ENCODE measurements around the gene CCDC92B. TPM values are rescaled to one million over a fixed set of nuclear protein-coding genes. Genes with fewer than 3 reads are reported as not detected.

Gene CCDC92B
- polyA plus RNA-seq, 1 experiment = 0.02 TPM

GRCh38 chr17:2755891-2756724 is 6.7 kb upstream of the CCDC92B start:
- CTCF ChIA-PET = no interaction called here
- H3K4me3 ChIP-seq (ENCODE audit: low read depth, low read length) = no peak overlapping the region; the same call in 1 of the 2 replicates
- no peaks in the 10 kb centered on the region for H3K36me3 ChIP-seq (ENCODE audit: control insufficient read depth, insufficient read depth, low read length)
- H3K27me3 ChIP-seq (ENCODE audit: control insufficient read depth, insufficient read depth, low read length) = peaks cover 16% of the 10 kb centered on the region
- DNase-seq (ENCODE audit: low read depth) = no peak
- POLR2A ChIA-PET = no interaction called here
- no peak for TF ChIP-seq CTCF (IDR thresholded peaks at IDR 0.05; ENCODE audit: insufficient read depth, low read depth, low read length)

GRCh38 chr17:2751491-2751890 is 2.0 kb upstream of the CCDC92B start:
- Histone ChIP-seq H3K27me3 (ENCODE audit: control insufficient read depth, insufficient read depth, low read length) (peaks cover 24% of the 10 kb centered on the region), H3K36me3 (ENCODE audit: control insufficient read depth, insufficient read depth, low read length) (no peaks in the 10 kb centered on the region), H3K4me3 (ENCODE audit: low read depth, low read length) (no peak overlapping the region)
- TF ChIP-seq CTCF (IDR thresholded peaks at IDR 0.05; ENCODE audit: insufficient read depth, low read depth, low read length) = no peak
- no peak for DNase-seq (ENCODE audit: low read depth)
- ChIA-PET POLR2A (no interaction called here), CTCF (interaction anchor here (0.9 kb wide), 1 partner anchor 18 kb away, joined by 3 read pairs; no protein-coding TSS in a partner anchor)

GRCh38 chr17:2750721-2751120 is 1.3 kb upstream of the CCDC92B start:
- CTCF ChIA-PET = interaction anchor here (0.9 kb wide), 1 partner anchor 17 kb away, joined by 3 read pairs; no protein-coding TSS in a partner anchor

GRCh38 chr17:2749784-2750181 is 331 bp upstream of the CCDC92B start:
- CTCF ChIA-PET = no interaction called here
- no peak for DNase-seq (ENCODE audit: low read depth)
- Histone ChIP-seq H3K4me3 (ENCODE audit: low read depth, low read length) (no peak overlapping the region), H3K36me3 (ENCODE audit: control insufficient read depth, insufficient read depth, low read length) (no peaks in the 10 kb centered on the region), H3K27me3 (ENCODE audit: control insufficient read depth, insufficient read depth, low read length) (peaks cover 17% of the 10 kb centered on the region)
- POLR2A ChIA-PET = no interaction called here
- no peak for TF ChIP-seq CTCF (IDR thresholded peaks at IDR 0.05; ENCODE audit: insufficient read depth, low read depth, low read length)

More at GRCh38 chr17:2750721-2751120, 1.3 kb upstream of the CCDC92B start:
- no peaks in the 10 kb centered on the region for H3K36me3 ChIP-seq (ENCODE audit: control insufficient read depth, insufficient read depth, low read length)
- no peak for DNase-seq (ENCODE audit: low read depth)
- no peak for TF ChIP-seq CTCF (IDR thresholded peaks at IDR 0.05; ENCODE audit: insufficient read depth, low read depth, low read length)
- H3K27me3 ChIP-seq (ENCODE audit: control insufficient read depth, insufficient read depth, low read length) = peaks cover 18% of the 10 kb centered on the region
- POLR2A ChIA-PET = no interaction called here
- H3K4me3 ChIP-seq (ENCODE audit: low read depth, low read length) = no peak overlapping the region

GRCh38 chr17:2745317-2746037 is 4.0 kb downstream of the CCDC92B start:
- TF ChIP-seq CTCF (IDR thresholded peaks at IDR 0.05; ENCODE audit: insufficient read depth, low read depth, low read length) = no peak
- ChIA-PET CTCF (no interaction called here), POLR2A (no interaction called here)
- no peaks in the 10 kb centered on the region for H3K36me3 ChIP-seq (ENCODE audit: control insufficient read depth, insufficient read depth, low read length)
- peaks cover 15% of the 10 kb centered on the region for H3K27me3 ChIP-seq (ENCODE audit: control insufficient read depth, insufficient read depth, low read length)
- DNase-seq (ENCODE audit: low read depth) = no peak
- no peak overlapping the region for H3K4me3 ChIP-seq (ENCODE audit: low read depth, low read length)

Measured in BJ (cell line).